Kidney (tissue), 14 donors: ENCODE data around the gene SPATA2. TPM values are rescaled to one million over a fixed set of nuclear protein-coding genes. Genes with fewer than 3 reads are reported as not detected.

Experiments used
- DNase-seq, 5 donors: peaks; one replicate each; pipeline ENCODE4 v3.0.0-alpha.2; 2013 to 2020
- FAIRE-seq: peaks from 2 replicates; lab custom pipeline; 2012; peaks lifted over from hg19 to GRCh38; lab: Jason Lieb, UNC
- H3K27ac ChIP-seq, 2 donors: one replicate each; pipeline ENCODE4 v1.7.0; 2013; ENCODE audit warnings: low read depth in 2 of 2, low read length in 2 of 2, inconsistent platforms in 1 of 2
- H3K27me3 ChIP-seq: one replicate; pipeline ENCODE4 v1.7.1; 2013; ENCODE audit warnings: low read length, inconsistent platforms; ENCODE audit not compliant: control insufficient read depth, insufficient read depth
- H3K36me3 ChIP-seq, 3 donors: one replicate each; pipeline versions ENCODE4 v1.7.0 to v1.7.1; 2013; ENCODE audit warnings: low read length in 3 of 3, control low read depth in 1 of 3, inconsistent platforms in 1 of 3; ENCODE audit not compliant: insufficient read depth in 3 of 3, control insufficient read depth in 2 of 3
- H3K4me1 ChIP-seq, 3 donors: one replicate each; pipeline versions ENCODE4 v1.7.0 to v1.7.1; 2013; ENCODE audit warnings: low read length in 3 of 3, inconsistent platforms in 1 of 3, low read depth in 1 of 3; ENCODE audit not compliant: control insufficient read depth in 2 of 3, insufficient read depth in 2 of 3
- H3K4me3 ChIP-seq, 3 donors: one replicate each; pipeline versions ENCODE4 v1.7.0 to v1.8.1; 2013; ENCODE audit warnings: low read length in 3 of 3, control low read depth in 1 of 3, inconsistent platforms in 1 of 3
- H3K9ac ChIP-seq, 3 donors: one replicate each; pipeline versions ENCODE4 v1.7.0 to v1.7.1; 2013; ENCODE audit warnings: low read length in 3 of 3, control low read depth in 1 of 3, inconsistent platforms in 1 of 3
- H3K9me3 ChIP-seq, 3 donors: one replicate each; pipeline versions ENCODE4 v1.7.0 to v1.7.1; 2013; ENCODE audit warnings: low read length in 3 of 3, control low read depth in 1 of 3, inconsistent platforms in 1 of 3; ENCODE audit not compliant: control insufficient read depth in 2 of 3, insufficient read depth in 1 of 3
- CTCF ChIP-seq: IDR thresholded peaks from 3 replicates; pipeline ENCODE4 v1.5.1; 2012; ENCODE audit warnings: mild to moderate bottlenecking, moderate library complexity, borderline replicate concordance; ENCODE audit not compliant: insufficient read depth; ENCODE audit errors: extremely low read depth
- intact Hi-C: fragments of 100-400 bp; cut with DNase I; formaldehyde crosslinking; loops from one replicate; pipeline ENCODE4 v1.11.1; 2022
- polyA plus RNA-seq: library from polyadenylated mRNA; stranded (reverse); fragments of 350-450 nt; fragmentation: Illumina TruSeq; extraction: RNeasy Lipid Tissue Mini Kit (QIAGEN cat#74804); gene quantifications from one replicate; pipeline ENCODE4 v1.2.3, GENCODE V29; 2014; ENCODE audit warnings: low read depth, low replicate concordance; ENCODE audit not compliant: insufficient read depth
- total RNA-seq: library from RNA; stranded (reverse); fragmentation: NEBNext Ultra II Directional; extraction: Animal tissue kit (Norgen Biotek cat#: 25700); gene quantifications from one replicate; pipeline ENCODE4 v1.2.1, GENCODE V29; 2021
- donor health status: control.
- donor health status: control.
- donor health status: control.
- donor health status: control.
- donor health status: control.
- donor health status: DM: yes; HTN: yes; CAD: no.
- donor health status: Normal renal cell carcinoma (clear cell type).

Gene SPATA2
- total and polyA plus RNA-seq, 2 donors from 2014 or later, result 5.8 to 9.0 TPM

DNA sequence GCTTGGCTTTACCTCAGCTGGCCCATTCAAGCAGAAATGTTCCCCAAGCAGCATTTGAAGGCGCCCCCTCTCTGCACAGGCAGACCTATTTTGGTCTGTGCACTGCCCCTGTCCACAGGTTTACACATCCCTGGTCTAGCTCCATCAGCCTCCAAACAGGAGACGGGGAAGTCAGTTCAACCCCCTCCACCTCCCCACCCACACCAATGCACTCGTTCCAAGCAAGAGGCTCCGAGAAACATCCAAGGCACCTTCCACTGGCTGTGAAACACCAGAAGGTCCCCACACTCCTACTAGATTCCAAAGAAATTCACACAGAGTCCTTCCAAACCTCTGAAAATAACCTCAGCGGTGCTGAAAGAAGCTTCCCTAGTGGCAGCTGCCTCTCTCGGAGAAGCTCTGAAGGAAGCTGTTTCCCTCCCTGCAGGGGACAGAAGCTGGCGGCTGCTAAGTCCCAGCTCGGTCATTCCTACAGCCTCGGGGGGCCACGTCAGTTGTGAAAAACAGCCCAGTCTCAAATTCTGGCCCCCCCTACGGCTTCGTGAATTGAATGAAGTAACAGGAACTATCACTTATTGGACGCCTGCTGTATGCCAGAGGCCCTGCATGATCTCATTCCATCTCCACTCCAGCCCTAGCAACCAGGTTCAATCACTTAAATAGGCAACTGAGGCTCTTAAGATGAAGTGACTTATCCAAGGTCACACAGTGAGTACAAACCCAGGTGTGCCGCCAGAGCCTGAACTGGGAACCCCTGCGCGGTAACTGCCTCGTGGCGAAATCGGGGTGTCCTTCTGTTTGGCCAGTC lies 815 bp downstream of the SPATA2 start:
- FAIRE-seq (no peak), DNase-seq (peak in 1 of 5 donors; percentile 9)
- Histone ChIP-seq H3K9me3 (no peaks in the 10 kb centered on the region), H3K9ac (peak overlapping the region; percentile 54 to 95 (median 93)), H3K27ac (peak overlapping the region; percentile 100), H3K27me3 (no peaks in the 10 kb centered on the region), H3K4me1 (peaks cover 0 to 14% (median 4%) of the 10 kb centered on the region in 3 donors), H3K36me3 (no peaks in the 10 kb centered on the region), H3K4me3 (peak overlapping the region; percentile 99)
- TF ChIP-seq CTCF, result no peak
- intact Hi-C loops, result no loop called here

GRCh38 chr20:49913399-49914047 lies 1.8 kb downstream of the SPATA2 start:
- peak overlapping the region in 1 of 3 donors; percentile 99 for H3K4me3 ChIP-seq
- DNase-seq (no peak), FAIRE-seq (no peak)
- peaks cover 0 to under 1% (median 0%) of the 10 kb centered on the region in 3 donors for H3K36me3 ChIP-seq
- H3K4me1 ChIP-seq, result peaks cover 0 to 14% (median 4%) of the 10 kb centered on the region in 3 donors
- H3K27me3 ChIP-seq, result no peaks in the 10 kb centered on the region
- H3K9me3 ChIP-seq, result no peaks in the 10 kb centered on the region
- no peak for TF ChIP-seq CTCF
- no peak overlapping the region for H3K27ac ChIP-seq
- H3K9ac ChIP-seq, result peak overlapping the region in 1 of 3 donors; percentile 95
- intact Hi-C loops, result no loop called here

DNA sequence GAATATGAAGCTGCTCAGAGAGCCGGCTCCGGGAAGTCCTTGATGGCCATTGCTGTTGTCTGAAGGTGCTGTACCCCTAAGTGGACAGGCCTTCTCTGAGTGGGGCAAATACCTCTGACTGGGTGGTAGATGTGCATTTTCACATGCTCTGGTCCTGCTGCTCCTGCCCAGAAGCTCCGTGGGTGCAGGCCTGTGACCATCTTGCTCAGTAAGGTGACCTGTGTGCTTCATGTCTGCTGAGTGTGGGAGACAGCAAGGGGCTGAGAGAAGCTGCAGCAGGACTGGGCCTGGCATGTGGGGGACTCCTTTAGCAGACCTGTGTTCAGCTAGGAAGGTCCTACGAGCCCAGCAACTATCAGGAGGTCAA lies 5.0 kb downstream of the SPATA2 start:
- Histone ChIP-seq H3K4me1 (peaks cover 0 to 14% (median 4%) of the 10 kb centered on the region in 3 donors), H3K27me3 (no peaks in the 10 kb centered on the region), H3K9ac (no peak overlapping the region), H3K27ac (no peak overlapping the region), H3K9me3 (no peaks in the 10 kb centered on the region), H3K4me3 (no peak overlapping the region), H3K36me3 (peaks cover 0 to 17% (median 15%) of the 10 kb centered on the region in 3 donors)
- TF ChIP-seq CTCF, result no peak
- intact Hi-C loops, result no loop called here
- FAIRE-seq, result no peak
- DNase-seq, result no peak
